GM18526 (cell line): Measurements from ENCODE around the gene ZNF747.

Experiments
- POLR2A ChIP-seq: IDR thresholded peaks from 3 replicates; pipeline ENCODE4 v1.6.1; 2011; ENCODE audit not compliant: insufficient read length; ENCODE audit errors: extremely low read depth

The ZNF747 gene

DNA sequence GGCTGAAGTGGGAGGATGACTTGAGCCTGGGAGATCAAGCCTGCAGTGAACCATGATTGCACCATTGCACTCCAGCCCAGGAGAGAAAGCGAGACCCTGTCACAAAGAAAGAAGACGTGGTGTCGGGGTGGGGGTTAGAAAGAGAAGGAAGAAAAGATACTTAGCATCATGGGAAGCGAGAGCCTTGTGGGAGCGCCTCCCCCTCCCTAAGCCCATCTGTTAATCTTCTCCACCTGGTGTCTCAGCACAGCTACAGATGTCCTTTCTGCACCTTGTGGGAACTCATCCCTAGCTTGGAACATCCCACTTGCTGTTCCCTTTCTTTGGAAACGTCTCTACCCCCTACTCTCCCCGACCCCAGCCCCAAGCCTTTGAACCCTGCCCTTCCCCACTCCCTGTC, 30.9 kb upstream of the ZNF747 start:
- TF ChIP-seq POLR2A = no peak

DNA sequence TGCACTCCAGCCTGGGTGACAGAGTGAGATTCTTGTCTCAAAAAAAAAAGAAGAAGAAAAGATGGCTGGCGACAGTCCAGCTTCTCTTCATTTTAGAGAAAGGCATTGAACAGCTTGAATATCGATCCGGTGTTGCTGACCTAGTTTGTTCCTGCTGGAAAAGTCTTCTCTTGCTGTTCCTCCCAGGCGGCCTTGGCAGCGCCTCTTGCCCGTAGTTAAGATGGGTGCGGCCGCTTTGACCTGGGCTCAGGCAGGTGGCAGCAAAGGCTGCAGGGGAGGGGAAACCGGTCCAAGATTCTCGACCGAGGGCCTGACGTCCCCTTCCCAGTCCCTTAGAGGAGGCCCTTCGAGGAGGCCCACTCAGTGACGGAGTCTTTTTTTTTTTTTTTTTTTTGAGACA, 27.4 kb upstream of the ZNF747 start:
- TF ChIP-seq POLR2A = no peak

DNA sequence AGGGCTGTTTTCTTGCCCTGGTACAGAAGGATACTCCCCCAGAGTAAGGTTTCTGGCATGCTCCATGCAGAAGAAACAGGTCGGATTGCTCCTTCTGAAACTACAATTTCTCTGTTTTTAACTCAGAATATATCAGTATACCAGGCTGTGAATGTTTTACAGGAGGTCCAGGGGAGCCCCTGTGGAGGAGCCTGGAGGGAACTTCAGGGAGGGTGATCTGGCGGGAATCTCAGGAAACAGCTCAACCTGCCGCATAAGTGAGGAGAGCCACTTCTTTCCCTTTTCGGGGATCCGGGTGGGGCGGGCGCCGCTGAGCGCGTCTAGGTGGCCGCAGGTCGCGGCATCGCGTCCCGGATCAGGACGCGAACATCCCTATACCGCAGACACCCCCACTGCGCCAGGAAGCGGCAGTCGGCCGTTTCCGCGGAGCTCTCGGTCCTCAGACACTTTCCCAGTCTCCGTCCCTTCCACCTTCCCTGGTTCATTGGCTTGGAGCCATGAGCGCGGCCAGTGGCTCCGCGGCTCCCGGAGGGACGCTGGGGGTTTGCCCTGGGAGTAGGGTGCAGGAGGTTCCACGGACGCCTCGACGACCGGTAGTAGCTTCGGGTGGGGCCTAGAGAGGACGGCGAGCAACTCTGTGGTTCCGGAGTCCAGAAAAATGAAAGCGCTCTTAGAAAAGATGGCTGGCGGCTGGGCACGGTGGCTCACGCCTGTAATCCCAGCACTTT, 26.6 kb upstream of the ZNF747 start:
- TF ChIP-seq POLR2A = no peak

DNA sequence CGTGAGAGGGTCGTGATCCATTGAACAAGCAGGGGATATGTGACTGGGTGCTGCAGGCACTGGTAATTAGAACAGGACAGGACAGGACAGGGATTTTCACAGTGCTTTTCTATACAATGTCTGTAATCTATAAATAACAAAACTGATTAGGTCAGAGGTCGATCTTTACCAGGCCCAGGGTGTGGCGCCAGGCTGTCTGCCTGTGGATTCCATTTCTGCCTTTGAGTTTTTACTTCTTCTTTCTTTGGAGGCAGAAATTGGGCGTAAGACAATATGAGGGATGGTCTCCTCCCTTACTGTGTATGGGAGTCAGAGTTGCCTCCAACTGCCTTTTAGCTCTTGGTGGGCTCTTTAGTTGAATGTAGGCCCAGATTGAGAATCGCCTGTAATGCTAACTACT, 25.0 kb upstream of the ZNF747 start:
- TF ChIP-seq POLR2A = no peak

DNA sequence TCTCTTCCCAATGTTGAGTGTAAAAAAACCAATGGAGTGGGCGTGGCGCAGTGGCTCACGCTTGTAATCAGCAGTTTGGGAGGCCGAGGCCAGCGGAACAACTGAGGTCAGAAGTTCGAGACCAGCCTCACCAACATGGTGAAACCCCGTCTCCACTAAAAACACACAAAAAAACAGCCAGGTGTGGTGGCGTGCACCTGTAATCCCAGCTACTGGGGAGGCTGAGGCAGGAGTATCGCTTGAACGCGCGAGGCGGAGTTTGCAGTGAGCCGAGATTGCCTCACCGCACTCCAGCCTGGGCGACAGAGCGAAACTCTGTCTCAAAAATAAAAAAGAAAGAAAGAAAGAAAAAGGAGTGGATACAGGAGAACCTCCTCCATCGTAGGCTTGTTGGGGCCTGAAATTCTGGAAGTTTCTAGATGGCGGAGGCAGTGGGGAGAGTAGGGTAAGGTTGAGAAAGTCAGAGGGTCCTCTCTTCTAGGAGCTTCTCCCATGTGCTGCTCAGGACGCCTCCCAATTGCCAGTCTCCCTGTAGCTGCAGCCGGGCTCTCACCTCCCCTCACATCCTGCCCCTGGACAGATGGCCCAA, 24.2 kb upstream of the ZNF747 start:
- no peak for TF ChIP-seq POLR2A

DNA sequence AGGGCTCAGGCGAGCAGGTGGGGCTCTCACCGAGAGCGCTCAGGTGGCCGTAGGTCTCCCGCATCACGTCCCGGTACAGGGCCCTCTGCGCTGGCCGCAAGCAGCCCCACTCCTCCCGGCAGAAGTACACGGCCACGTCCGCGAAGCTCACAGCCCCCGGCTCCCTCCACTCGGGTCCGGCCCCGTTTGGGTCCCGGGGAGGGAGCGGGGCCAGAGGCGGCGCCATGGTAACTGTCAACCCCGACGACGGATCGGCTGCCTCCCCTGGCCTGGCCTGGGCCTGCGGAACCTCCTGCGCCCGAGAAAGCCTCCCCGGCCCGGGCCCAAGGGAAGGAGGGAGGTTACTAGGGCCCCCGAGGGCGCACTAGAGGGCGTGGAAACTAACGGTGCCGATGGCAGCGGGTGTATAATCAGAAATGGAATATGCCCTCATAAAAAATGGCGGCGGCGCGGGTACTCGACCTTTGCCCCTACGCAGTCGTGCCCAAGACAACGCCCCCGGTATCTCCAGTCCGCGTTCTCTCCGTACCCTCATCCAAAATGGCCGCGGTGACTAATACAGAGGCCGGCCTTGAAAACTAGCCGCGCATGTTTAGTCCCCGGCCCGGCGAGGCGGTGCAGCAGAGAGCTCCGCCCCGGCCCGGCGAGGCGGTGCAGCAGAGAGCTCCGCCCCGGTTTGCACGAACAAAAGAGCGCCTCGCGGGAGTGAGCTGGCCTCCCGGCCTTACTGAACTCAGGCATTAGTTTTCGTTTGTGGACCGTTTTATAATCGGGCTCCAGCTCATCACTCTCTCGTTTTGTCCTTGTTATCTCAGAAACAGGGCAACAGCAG, 23.5 kb upstream of the ZNF747 start, which contains the start of gene ZNF764:
ZNF764 (minus strand) TSS at position 418 of the 832 bp plus-strand sequence; CDS start at position 226, 192 bp downstream.
- TF ChIP-seq POLR2A = peak; percentile 16

DNA sequence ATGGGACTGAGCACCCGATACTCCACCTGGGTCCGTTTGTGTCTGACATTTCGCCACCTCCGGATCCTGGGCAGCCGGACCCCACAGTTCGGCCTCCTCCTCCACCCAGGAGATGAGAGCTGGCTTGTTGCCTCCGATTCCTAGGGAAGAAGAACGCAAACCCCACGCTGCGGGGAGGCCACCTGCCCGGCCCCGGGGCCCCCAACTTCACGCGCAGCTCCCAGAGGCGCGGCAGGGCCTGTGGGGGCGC, 23.0 kb upstream of the ZNF747 start:
- no peak for TF ChIP-seq POLR2A

DNA sequence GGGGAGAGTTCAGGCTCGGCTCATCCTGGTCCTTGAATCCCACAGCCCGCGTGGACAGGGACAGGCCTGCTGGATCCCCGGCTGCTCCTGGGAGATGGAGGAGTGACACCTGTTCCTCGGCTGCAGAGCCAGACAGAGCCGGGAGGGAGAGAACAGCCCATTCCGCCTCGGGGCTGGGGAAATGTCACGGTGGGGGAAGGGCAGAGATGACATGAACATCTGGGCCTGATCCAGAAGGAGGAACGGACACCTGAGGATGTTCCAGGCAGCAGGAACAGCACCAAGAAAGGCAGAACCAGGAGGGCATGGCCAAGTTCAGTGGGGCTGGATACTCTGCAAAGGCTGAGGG, 21.4 kb upstream of the ZNF747 start:
- no peak for TF ChIP-seq POLR2A

DNA sequence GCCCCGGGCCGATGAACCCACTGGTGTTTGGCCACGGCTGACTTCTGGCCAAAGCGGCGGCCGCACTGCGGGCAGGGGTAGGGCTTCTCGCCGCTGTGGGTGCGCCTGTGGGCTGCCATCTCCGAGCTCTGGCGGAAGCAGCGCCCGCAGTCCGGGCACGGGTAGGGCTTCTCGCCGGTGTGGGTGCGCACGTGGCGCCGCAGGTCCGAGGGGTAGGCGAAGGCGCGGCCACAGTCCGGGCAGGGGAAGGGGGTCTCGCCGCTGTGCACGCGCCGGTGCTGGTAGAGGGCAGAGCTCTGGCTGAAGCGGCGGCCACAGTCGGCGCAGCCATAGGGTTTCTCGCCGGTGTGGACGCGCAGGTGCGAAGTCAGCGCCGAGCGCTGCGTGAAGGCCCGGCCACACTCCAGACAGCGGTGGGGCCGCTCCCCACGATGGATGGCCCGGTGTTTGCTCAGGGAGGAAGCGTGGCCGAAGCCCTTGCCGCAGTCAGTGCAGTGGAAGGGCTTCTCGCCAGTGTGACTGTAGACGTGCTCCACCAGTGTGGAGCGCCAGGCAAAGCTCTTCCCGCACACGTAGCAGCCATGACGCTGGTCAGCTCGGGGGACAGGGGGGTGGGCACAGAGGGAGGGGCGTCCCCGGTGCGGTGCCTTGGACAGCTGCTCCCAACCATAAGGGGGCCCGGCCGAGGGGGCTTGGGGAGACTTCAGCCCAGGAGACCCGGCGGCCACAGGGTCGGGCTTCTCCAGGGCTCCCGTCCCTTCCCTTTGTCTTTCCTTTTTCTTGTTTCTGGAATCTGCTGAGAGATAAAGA, 20.9 kb upstream of the ZNF747 start:
- TF ChIP-seq POLR2A = no peak

DNA sequence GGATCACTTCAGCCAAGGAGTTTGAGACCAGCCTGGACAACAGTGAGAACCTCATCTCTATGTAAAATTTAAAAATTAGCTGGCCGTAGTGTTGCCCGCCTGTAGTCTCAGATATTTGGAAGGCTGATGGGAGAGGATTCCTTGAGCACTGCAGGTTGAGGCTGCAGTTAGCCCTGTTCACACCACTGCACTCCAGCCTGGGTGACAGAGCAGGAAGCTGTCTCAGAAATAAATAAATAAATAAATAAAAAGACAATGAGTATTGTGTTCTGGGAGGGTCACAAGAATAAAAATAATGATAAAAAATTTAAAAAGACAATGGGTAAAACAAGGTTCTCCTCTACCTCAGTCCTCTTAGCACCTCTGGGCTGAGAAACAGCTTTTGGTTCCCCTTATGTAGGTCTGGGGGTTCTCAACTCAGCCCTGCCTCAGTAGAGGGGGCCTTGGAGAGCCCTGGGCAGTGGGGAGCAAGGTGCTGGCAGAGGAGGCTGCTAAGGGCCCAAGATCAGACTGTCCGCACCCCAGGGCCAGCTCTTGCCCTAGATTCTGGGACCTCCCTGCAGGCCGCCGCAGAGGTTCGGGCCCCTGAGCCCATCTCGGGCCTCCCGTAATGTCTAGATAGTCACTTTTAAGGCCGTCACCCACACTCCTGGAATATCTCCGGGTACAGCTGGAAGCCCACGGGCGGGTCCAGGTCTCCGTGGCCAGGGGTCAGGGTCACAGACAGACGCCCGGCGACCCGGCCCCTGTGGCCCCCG, 20.1 kb upstream of the ZNF747 start:
- no peak for TF ChIP-seq POLR2A

DNA sequence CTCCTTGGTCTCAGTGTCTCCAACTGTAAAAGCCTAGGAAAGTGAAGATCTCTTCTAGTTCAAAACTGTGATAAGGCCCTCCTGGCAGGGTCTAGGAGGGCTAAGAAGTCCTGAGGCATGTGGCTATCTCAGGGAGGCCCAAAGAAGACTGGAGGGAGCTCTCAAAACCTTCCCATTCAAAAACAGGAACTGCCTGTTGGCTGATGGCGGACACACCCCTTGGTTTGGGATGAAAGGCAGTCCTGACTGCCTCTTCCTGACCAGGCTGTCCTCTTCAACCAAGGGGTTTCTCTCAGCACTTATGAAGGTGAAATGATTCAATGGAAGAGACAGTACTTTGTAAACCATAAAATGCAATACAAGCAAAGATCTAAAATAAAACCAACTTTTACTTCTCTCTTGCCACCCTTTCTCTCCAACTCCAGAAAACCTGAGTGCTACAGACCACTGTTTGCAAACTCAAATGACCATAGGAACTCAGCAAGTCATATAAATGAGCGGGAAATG, 18.8 kb upstream of the ZNF747 start:
- no peak for TF ChIP-seq POLR2A

DNA sequence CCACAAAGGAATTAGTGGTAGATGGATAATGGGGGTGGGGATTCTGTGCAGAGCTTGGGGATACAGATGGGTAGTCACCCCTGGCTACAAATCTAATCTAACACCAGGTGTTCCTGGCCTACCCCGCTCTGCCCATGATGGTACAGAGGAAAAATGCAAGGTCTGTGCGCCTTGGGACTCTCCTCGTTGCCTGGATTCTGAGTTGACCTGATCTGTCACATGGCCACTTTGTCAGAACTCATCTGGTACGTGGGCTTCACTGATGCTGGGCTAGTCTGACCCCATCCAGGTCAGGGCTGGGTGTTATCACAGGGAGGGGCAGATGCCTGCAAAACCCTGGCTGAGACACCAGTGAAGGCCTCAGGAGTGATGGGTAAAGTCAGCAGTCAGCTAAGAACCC, 18.3 kb upstream of the ZNF747 start:
- TF ChIP-seq POLR2A = no peak

DNA sequence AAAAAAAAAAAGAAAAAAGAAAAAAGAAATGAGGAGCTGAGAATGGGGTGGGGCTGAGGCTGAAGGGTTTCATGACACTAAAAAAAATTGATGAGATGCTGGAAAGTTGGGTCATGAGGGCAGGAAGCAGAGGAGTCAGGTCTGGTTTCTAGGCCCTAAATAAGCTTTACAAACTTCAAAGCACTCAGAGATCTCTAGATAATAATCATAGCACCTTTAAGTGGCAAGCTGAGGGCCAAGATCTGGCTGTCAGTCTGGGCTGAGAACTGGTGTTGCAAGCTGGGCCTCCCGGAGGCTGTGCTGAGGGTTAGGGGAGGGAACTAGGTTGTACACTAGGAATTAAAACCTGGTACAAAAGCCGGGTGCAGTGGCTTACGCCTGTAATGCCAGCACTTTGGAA, 17.1 kb upstream of the ZNF747 start:
- no peak for TF ChIP-seq POLR2A

DNA sequence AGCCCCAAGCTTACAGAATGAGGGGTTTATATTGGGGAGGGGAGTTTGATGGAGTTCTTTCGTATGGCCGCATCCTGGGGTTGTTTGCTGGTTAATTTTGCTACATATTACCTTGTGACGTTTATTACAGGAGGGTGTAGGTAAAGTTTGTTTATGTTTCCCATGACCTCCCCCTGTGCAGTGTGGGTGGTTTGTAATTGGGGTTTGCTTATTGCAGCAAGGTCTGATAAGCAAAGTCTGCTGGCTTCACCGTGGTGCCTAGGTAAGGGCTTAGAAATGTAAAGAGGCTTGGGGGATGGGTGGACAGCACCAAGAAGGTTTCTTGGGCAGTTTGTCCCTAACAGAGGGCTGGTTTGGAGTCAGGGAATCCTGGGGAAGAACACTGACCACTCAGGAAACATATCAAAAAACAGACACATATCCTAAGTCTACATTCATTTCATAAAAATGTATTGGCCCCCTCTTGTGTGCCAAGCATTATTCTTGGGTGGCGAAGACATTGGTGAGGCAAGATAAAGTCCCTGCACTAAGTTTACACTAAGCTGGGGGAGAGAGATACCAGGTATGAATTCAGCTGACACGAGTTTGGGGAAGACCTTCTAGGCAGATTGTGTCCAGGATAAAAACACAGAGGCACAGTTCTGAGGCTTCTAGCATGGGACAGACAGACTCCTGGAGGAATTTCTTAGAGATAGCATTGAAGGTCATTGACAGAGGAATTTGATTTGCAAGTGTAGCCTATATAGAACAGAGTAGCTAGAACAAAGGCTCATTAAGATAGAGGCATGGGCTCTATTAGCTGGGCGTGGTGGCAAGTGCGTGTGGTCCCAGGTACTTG, 14.0 kb upstream of the ZNF747 start:
- TF ChIP-seq POLR2A = no peak
